Fibroblast of upper back skin (primary cell): ENCODE measurements around the gene LYPLAL1.
A peak's percentile ranks its signal among the peaks of the same experiment; 100 is the strongest.
"Not testable (repeated sequence)": the region's sequence is repeated elsewhere in the genome, so short reads cannot be mapped to it uniquely, and the experiment has no call there.

Experiments used
- DNase-seq: peaks from one replicate; pipeline ENCODE4 v3.0.0-alpha.2; 2013

The LYPLAL1 gene

GRCh38 chr1:219171192-219171935 is 2.3 kb upstream of the LYPLAL1 start:
- DNase-seq: no peak

- DNase-seq: no peak
These were observed 857 bp upstream of the LYPLAL1 start for GRCh38 chr1:219172821-219173220.

GRCh38 chr1:219173434-219173757 is 282 bp upstream of the LYPLAL1 start:
- DNase-seq: no peak

GRCh38 chr1:219174460-219175211 is 958 bp downstream of the LYPLAL1 start:
- DNase-seq: peak; percentile 83

- DNase-seq: no peak
These were observed 1.5 kb downstream of the LYPLAL1 start for GRCh38 chr1:219175212-219175564.

GRCh38 chr1:219176168-219176567 is 2.5 kb downstream of the LYPLAL1 start:
- no peak for DNase-seq

- DNase-seq: no peak
These were observed 3.7 kb downstream of the LYPLAL1 start for GRCh38 chr1:219177363-219177762.

- DNase-seq: no peak
These were observed 4.3 kb downstream of the LYPLAL1 start for GRCh38 chr1:219177940-219178339.

- DNase-seq: peak; percentile 36
These were observed 5.6 kb downstream of the LYPLAL1 start for GRCh38 chr1:219179293-219179692.

GRCh38 chr1:219184337-219184736 is 10.7 kb downstream of the LYPLAL1 start:
- no peak for DNase-seq

- DNase-seq: peak; percentile 15
These were observed 11.9 kb downstream of the LYPLAL1 start for GRCh38 chr1:219185486-219186117.

GRCh38 chr1:219188331-219188803 is 14.7 kb downstream of the LYPLAL1 start:
- no peak for DNase-seq

- DNase-seq: peak; percentile 62
These were observed 15.5 kb downstream of the LYPLAL1 start for GRCh38 chr1:219189021-219189824.

- no peak for DNase-seq
These were observed 16.3 kb downstream of the LYPLAL1 start for GRCh38 chr1:219189952-219190351.

- no peak for DNase-seq
These were observed 16.9 kb downstream of the LYPLAL1 start for GRCh38 chr1:219190605-219191004.

- not testable (repeated sequence) for DNase-seq
These were observed 22.2 kb downstream of the LYPLAL1 start for GRCh38 chr1:219195833-219196232.

GRCh38 chr1:219201656-219202055 is 28.0 kb downstream of the LYPLAL1 start:
- no peak for DNase-seq

- DNase-seq: no peak
These were observed 28.9 kb downstream of the LYPLAL1 start for GRCh38 chr1:219202567-219202966.

- DNase-seq: no peak
These were observed 32.7 kb downstream of the LYPLAL1 start for GRCh38 chr1:219206350-219206749.

- no peak for DNase-seq
These were observed 35.9 kb downstream of the LYPLAL1 start for GRCh38 chr1:219209578-219209977.

GRCh38 chr1:219210067-219210466 is 36.4 kb downstream of the LYPLAL1 start:
- no peak for DNase-seq

GRCh38 chr1:219215477-219215876 is 41.8 kb downstream of the LYPLAL1 start:
- DNase-seq: no peak

GRCh38 chr1:219220945-219221344 is 47.3 kb downstream of the LYPLAL1 start:
- DNase-seq: no peak
